C4-2B (cell line): Measurements from ENCODE around the gene GALNT10.

Experiments
- H3K27ac ChIP-seq: fragments of 450-650 bp; 2 replicates; pipeline ENCODE4 v1.5.1; 2017
- ZFX ChIP-seq: fragments of 450-650 bp; IDR thresholded peaks from 2 replicates; pipeline ENCODE4 v1.6.1; 2017
- TF ChIP-seq, protein P1 (sequence below): fragments of 450-650 bp; conservative IDR thresholded peaks from 2 replicates; pipeline ENCODE4 v1.5.1; 2017; ENCODE audit warnings: mild to moderate bottlenecking

The GALNT10 gene

DNA sequence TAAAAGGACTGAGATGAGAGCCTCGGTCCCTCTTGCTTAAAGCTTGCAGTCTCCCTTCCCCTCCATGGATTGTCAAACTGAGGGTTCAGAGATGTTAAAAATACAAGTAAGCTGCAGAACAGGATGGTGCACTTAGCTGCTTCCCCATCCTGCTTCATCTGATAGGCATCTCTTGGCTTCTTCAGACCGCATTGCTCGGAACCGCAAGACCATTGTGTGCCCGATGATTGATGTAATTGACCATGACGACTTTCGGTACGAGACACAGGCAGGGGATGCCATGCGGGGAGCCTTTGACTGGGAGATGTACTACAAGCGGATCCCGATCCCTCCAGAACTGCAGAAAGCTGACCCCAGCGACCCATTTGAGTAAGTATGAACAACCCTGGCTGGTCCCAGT, 189.7 kb downstream of the GALNT10 start:
- H3K27ac ChIP-seq = no peak overlapping the region
- TF ChIP-seq, protein P1, sequence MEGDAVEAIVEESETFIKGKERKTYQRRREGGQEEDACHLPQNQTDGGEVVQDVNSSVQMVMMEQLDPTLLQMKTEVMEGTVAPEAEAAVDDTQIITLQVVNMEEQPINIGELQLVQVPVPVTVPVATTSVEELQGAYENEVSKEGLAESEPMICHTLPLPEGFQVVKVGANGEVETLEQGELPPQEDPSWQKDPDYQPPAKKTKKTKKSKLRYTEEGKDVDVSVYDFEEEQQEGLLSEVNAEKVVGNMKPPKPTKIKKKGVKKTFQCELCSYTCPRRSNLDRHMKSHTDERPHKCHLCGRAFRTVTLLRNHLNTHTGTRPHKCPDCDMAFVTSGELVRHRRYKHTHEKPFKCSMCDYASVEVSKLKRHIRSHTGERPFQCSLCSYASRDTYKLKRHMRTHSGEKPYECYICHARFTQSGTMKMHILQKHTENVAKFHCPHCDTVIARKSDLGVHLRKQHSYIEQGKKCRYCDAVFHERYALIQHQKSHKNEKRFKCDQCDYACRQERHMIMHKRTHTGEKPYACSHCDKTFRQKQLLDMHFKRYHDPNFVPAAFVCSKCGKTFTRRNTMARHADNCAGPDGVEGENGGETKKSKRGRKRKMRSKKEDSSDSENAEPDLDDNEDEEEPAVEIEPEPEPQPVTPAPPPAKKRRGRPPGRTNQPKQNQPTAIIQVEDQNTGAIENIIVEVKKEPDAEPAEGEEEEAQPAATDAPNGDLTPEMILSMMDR = no peak
- no peak for TF ChIP-seq ZFX

DNA sequence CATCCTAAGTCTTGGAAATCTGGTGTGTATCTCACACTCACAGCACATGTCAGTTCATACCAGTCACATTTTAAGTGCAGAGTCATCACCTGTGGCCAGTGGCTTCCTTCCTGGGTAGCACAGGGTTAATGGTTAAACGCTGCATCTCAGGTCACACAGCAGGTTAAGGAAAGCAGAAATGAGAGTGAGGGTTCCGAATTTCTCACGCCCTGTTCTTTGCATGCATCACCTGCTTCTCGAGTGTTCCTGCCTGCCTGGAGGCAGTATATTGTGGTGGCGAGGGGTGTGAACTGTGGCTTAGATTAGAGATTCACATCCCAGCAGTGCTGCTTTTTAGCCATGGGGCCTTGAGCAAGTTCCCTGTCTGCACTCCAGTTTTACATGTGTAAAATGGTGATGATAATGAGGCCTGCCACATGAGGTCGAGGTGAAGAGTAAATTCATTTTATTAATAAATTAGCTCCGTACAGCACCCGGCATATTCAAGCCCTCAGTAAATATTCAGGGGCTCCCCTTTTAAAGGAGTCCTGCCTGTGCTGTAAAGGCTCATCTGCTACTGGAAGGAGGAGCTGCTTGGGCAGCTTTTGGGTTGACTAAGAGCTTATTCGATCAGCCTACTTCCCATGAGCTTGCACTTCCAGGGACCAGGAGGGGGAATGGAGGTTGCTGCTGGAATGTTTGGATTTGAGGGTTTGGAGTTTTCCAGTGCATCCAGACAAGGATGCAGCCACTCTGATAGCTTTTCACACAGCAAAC, 194.1 kb downstream of the GALNT10 start:
- no peak overlapping the region for H3K27ac ChIP-seq
- TF ChIP-seq, protein P1 = no peak
- TF ChIP-seq ZFX = no peak

DNA sequence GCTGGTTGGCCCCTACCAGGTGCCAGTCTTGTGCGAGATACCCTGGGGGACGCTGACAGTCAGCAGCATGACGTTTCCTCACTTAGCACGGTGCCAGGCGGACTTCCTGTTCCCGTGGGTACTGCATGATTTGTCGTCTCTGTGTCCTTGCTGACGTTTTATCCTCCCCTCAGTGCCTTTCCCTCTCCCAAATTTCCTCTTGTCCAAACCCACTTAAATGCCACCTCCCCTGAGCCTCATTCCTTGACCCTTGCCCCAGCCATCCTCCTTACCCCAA, 194.6 kb downstream of the GALNT10 start:
- H3K27ac ChIP-seq = no peak overlapping the region

DNA sequence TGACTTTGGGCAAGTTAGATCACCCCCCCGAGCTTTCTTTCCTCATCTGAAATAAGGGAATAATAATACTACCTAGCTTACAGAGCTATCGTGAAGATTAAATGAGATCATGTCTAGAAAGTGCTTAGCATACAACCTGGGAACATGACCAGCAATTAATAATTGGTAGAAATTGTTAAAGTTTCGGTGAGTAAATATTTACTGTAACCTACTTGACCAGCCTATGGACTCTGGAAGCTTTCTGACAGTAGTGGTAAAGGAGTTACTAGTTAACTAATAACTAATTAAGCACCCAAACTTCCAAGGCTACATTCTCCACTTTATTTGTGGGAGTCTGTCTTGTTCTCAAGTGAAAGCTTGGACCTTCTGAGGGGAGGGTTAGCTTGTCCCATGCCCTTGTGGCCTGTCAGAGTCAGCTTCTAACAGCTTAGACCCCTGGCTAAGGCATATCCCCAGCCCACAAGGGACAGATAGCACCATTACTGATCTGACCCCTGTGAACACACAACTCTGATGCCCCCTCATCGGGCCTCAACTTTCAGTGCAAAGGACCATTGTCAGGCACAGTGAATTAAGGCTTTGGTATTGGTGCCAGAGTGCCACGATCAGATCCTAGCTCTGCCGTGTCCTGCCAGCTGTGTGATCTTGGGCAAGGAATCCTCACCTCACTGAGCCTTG, 196.6 kb downstream of the GALNT10 start:
- TF ChIP-seq, protein P1 = no peak
- no peak for TF ChIP-seq ZFX
- H3K27ac ChIP-seq = no peak overlapping the region

More for the DNA sequence above, 194.6 kb downstream of the GALNT10 start:
- TF ChIP-seq, protein P1 = no peak
- TF ChIP-seq ZFX = no peak

DNA sequence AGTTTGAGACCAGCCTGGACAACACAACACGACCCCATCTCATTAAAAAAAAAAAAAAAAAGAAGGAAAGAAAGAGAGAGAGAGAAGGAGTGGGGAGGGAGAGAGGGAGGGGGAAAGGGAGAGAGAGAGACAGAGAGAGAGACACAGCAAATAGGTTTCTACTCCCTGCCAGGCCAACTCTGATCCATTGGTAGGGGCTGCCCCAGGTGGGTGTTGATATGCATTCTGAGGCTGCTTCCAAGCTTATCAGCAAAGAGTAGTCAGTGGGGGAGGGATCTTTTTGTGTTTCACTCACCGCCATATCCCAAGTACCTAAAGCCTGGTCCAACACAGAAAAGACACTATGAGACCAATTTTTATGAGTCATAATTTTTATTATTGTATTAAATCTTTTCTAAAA, 198.3 kb downstream of the GALNT10 start:
- H3K27ac ChIP-seq = no peak overlapping the region
- TF ChIP-seq, protein P1 = no peak
- TF ChIP-seq ZFX = no peak

DNA sequence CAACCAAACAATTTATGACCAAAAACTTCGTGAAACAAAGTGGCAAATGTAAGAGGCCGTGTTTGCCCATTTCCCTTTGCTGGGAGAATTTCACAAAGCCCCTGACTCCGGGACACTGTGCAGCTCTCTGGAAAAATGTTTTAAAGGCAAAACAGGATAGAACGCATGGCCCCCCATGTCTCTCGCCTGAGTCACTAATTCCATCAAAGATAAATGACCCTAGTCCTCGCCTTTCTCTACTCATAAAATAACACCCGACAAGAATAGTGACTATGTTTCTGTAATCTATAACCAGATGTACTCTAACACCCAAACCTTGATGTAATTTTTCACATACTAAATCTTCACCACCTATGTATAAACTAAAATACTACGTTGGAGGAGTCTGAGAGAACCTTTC, 199.6 kb downstream of the GALNT10 start:
- TF ChIP-seq, protein P1 = no peak
- TF ChIP-seq ZFX = no peak
- no peak overlapping the region for H3K27ac ChIP-seq

DNA sequence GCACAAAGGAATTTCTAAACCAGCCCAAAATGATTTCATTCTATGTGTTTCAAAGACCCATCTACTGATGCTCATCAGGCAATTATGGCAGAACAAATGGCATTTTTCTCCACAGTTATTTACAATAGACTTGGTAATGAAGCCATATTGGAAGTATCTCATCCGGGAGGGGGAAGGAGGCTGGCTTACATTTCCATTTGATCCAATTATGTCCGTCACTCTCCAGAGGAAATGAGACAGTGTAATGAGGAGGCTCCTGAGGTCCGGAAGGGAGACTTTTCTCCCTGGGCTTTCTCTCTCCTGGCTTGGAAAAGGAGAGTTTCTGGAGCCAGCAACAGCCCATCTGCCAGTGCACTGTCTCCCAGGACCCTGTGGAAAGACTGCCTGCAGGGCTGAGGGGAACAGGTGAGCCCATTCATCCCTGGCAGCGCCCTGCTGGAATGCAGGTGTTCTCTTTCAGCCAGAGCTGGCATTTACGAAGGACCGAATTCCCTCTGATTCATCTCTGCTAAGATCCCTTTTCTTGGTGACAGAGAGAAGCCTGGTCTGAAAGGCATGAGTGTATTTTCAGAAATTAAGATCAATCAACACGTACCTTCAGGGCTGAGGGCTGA, 200.3 kb downstream of the GALNT10 start:
- TF ChIP-seq ZFX = no peak
- TF ChIP-seq, protein P1 = no peak
- H3K27ac ChIP-seq = no peak overlapping the region
